GM04503 (cell line): ENCODE results near the gene AP3M1.

ENCODE experiments used
- DNase-seq: peaks from one replicate; pipeline ENCODE4 v3.0.0-alpha.2; 2012; ENCODE audit warnings: low read depth

Gene AP3M1

DNA sequence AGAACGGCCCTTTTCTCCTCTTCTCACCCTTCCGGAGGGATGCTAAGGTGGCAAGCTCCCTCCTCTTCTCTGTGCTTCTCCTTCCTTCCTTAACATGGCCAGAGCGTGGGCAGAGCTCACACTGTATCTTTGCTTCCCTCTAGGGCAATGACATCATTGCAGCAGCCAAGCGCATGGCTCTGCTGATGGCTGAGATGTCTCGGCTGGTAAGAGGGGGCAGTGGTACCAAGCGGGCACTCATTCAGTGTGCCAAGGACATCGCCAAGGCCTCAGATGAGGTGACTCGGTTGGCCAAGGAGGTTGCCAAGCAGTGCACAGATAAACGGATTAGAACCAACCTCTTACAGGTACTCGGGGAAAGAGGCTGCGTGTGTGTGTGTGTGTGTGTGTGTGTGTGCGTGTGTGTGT lies 36.6 kb downstream of the AP3M1 start:
- no peak for DNase-seq

DNA sequence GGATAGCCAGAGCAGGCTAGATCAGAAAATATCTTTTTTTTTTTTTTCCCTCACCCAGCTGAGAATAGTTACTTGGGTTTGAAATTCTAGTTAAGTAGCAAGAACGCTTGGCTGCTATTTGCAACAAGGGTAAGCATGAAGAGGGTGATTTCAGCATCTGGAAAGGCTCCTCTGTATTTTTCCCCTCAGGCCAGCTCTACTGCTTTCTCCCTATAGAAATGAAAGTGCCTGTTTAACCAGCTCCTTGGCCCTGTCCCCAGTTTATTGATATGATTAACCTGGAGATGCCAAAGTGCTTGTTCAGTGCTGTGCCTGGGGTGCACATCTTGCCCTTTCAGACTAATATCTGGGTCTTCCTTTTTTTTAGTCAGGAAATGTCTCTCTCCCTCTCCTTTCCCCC lies 37.1 kb downstream of the AP3M1 start:
- no peak for DNase-seq

DNA sequence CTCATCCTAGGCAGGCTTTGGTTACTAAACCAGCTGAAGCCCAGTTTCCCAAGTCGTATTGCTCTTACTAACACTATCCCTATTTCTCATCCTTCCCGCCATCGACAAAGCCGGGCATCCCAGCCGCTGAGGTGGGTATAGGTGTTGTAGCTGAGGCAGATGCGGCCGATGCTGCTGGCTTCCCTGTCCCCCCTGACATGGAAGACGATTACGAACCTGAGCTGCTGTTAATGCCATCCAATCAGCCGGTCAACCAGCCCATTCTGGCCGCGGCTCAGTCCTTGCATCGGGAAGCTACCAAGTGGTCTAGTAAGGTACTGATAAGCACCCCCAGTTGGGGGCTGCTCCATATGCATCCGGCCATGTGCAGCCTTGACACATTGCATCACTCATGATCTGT lies 38.8 kb downstream of the AP3M1 start:
- no peak for DNase-seq

DNA sequence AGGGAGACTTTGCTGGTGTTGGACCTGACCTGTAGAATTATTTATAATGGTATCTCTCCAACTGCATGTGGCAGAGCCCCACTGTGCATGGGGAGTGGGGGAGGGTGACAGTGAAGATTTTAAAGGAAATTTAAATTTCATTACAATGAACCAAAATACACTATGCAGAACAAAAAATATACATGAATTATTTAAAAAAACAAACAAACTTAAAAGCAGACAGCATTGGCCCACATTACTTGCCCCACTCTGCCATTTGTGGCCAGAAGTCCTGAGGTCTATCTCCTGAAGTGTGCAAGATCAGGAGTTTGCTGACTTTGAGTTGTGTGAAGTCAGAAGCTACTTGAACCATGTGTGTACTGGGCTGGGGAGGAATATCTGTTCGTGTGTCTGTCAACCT lies 40.5 kb downstream of the AP3M1 start:
- DNase-seq, result no peak

GRCh38 chr10:74109452-74109851 lies 41.2 kb downstream of the AP3M1 start:
- no peak for DNase-seq

DNA sequence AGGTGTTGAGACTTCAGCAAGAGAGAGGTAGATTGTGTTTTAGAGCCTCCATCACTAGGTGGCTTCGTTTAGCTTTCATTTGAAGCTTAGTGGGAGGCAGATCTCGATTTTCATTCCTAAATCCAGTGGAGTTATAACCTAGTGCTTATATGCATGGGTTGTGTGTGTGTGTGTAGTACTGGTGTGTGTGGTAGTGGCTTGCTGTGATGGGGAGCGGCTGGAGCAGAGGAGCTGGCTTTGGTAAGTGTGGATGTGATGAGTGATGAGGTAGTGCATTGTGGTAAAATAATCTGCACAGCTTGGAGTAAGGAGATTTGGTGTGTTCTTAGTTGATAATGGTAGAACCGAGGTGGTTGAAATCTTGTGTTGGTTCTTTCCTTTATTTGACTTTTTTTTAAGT lies 43.2 kb downstream of the AP3M1 start:
- no peak for DNase-seq

- no peak for DNase-seq
Observed at GRCh38 chr10:74104996-74105395, 45.6 kb downstream of the AP3M1 start.

DNA sequence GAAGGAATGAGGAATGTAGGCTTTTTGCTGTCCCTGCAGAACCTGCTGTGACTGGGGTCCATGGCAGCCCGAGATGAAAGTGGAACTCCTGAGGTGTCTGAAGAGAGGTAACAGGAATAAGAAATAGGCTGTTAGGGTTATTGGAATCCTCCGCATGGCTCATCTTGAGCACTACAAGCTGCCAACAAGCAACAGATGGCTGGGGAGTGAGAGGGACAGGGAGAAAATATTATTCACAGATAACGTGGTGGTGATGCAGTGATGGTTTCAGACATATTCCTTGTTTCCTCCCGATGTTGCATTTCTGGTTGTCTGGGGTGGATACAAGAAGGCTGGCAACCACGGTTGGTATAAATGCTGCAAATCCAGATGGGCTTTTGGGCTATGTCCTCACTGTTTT lies 46.1 kb downstream of the AP3M1 start:
- DNase-seq, result no peak

DNA sequence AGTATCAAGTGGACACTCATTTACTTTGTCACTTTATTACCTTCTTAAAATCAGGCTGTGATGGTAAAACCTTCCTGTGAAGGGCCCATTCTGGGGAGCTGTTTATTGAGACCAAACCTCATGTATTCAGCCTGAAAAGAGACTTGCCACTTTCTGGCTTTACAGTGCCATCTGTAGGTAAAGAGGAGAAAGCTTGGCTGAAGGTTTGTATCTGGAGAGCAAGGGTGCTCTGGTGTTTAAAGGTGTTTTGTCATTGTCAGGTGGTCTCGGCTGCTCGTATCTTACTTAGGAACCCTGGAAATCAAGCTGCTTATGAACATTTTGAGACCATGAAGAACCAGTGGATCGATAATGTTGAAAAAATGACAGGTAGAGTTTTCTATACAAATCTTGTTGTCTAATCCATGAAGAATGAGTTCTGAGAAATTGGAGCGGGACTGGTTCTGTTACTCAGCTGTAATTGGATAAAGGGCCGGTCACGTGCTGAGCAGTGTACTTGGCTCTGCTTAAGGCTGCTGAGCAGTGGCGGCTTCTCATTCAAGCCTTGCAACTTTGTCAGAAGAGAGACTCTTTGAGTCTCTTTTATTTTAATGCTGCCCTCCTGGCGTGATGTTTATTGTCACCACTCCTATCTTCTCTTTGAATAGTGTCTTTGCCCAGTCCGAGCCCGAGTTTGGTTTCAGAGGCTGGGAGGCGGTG lies 46.9 kb downstream of the AP3M1 start:
- DNase-seq, result no peak

- DNase-seq, result no peak
Observed at GRCh38 chr10:74099836-74100235, 50.8 kb downstream of the AP3M1 start.

- no peak for DNase-seq
Observed at GRCh38 chr10:74099420-74099819, 51.2 kb downstream of the AP3M1 start.

DNA sequence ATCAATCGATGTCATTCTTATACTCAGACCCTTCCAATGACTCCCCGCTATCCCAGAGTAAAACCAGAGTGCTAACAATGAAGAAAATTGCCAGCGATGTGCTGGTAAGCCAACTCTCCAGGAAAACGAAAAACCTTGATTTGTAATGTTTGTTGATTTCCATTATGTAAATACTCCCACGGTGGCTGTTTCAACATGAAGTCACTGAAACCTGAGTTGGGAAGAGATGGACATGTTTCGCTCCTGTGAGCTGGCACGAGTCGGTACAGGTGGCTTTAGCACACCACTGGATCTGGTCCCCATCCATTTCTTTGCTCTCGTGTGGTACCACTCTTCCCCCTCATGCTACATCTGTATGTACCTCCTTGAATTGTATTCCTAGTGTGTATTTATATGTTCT lies 52.9 kb downstream of the AP3M1 start:
- DNase-seq, result no peak

- DNase-seq, result no peak
Observed at GRCh38 chr10:74096777-74097176, 53.9 kb downstream of the AP3M1 start.

DNA sequence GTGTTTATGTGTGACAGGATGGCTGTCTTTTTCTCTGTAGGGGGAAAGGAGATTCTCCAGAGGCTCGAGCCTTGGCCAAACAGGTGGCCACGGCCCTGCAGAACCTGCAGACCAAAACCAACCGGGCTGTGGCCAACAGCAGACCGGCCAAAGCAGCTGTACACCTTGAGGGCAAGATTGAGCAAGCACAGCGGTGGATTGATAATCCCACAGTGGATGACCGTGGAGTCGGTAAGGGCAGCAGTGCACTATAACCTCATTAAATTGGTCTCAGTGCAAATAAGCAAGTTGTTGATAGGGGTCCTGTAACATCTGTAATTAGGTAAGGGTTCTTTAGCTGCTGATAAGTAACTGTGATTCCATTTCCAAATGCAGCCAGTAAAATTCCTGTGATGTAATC lies 56.4 kb downstream of the AP3M1 start:
- DNase-seq, result no peak

DNA sequence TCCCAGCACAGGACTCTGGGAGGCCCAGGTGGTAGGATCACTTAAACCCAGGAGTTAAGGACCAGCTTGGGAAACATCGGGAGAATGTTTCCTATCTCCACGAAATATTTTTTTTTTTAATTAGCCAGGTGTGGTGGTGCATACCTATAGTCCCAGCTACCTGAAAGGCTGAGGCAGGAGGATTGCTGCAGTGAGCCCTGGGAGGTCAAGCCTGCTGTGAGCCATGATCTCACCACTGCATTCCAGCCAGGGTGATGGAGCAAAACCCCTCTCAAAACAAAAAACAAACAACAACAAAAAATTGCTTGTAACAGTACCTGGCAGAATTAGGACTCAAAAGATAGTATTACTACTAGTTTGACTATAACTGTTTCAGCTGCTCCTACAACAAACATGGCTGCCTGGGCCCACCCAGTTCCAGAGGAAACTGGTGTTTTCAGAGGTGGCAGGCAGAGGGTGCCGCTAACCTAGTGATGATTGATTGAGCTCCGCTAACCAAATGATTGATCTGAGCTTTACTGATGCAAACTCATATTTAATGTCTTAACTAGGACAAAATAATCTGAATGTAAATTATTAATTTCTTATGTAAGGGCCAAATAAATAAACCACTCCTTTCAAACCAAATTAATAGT lies 57.0 kb downstream of the AP3M1 start:
- DNase-seq, result no peak

DNA sequence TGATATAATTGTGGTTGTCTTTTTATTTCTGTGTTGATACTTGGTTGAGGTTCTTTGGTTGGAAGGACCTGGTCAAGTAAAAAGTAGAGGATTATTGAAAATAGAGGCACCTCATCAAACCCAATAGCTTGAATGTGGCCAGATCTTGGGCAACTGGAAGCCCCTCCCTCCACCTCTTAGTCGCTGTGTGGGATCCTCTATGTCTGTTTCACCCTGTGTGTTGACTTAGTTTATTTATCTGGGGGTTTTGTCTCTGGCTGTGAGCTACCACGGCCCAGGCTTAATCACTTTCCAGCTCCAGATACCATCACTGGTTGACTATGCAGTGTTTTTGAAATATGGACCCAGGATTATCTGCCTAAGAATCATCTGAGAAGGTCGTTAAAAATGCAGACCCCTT lies 58.3 kb downstream of the AP3M1 start:
- no peak for DNase-seq

GRCh38 chr10:74088722-74089121 lies 61.9 kb downstream of the AP3M1 start:
- DNase-seq, result no peak

- DNase-seq, result no peak
Observed at GRCh38 chr10:74086317-74086716, 64.3 kb downstream of the AP3M1 start.

DNA sequence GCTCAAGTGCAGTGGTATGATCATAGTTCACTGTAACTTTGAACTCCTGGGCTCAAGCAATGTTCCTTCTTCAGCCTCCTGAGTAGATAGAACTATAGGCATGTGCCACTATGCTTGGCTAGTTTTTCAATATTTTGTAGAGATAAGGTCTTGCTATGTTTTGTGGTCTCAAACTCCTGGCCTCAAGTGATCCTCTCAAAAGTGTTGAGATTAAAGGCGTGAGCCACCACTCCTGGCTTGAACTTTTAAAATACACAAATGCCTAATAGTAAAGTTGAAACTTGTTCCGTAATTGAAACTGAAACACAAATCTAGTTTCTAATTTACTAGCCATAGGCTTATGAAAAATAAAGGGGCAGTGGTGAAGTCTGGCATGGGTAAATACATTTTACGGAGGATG lies 65.7 kb downstream of the AP3M1 start:
- no peak for DNase-seq

DNA sequence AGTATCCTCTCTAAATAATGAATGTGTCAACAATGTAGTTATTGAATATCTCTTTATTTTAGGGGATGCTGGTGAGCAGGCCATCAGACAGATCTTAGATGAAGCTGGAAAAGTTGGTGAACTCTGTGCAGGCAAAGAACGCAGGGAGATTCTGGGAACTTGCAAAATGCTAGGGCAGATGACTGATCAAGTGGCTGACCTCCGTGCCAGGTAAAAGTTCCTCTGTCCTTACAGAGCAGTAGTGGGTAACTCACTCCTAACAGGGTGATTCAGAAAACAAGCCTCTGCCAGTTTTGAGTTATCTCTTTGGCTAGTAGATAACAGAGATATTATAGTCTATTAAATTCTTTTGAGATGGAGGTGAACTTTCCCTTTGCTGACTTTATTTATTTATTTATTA lies 67.3 kb downstream of the AP3M1 start:
- DNase-seq, result no peak

DNA sequence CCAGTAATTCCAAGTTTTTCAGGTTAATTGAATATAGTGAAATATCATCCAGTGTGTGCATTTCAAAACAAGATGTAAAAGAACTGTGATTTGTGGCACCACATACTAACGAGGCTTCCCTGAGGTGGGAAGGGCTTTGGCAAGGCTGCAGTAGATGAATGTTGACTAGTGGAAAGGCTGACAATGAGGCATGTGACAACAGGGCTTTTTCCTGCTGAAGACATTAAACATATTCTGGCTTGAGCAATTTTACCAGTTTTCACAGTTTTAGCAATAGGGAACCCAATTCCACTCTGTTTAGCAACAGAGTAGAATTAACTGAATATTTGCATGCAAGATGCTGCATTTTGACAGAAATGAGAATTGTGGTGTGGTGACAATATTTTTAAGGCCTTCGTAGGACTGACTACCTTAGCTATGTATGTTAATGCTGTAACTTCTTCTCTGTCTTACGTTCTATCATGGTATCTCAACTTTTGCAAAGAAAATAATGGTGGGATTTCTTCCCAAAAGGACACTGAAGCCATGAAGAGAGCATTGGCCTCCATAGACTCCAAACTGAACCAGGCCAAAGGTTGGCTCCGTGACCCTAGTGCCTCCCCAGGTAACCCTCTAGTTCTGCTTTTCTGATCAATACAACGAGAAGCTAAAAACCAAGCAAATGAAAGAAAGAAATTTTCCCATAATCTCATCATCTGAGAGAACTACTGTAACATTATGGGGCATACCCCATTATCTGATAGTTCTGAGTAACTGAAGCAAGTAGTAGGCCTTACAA lies 68.5 kb downstream of the AP3M1 start:
- DNase-seq, result no peak

- DNase-seq, result no peak
Observed at GRCh38 chr10:74081192-74081803, 69.3 kb downstream of the AP3M1 start.
